Activated T-helper 1 cell treated with anti-CD3 and anti-CD28 coated beads, Interleukin-12 subunit alpha, Interleukin-12 subunit beta, Interleukin-2, Interleukin-4 antibody, amounts not matched to agents 30 ng/mL and 10 ng/mL and 1 ng/mL, durations not matched to agents 14 hours and 24 hours and 36 hours (primary cell): ENCODE measurements around the gene PTPRC. TPM values are rescaled to one million over a fixed set of nuclear protein-coding genes. Genes with fewer than 3 reads are reported as not detected.

ENCODE experiments used
- DNase-seq: peaks from one replicate; pipeline ENCODE4 v3.0.0; 2021; ENCODE audit warnings: low spot score
- H3K27ac Mint-ChIP-seq: one replicate; pipeline ENCODE4 v1.8.0; 2021; ENCODE audit warnings: mild to moderate bottlenecking, mixed read lengths
- H3K27me3 Mint-ChIP-seq: one replicate; pipeline ENCODE4 v1.8.0; 2022; ENCODE audit warnings: mild to moderate bottlenecking, moderate library complexity, mixed read lengths; ENCODE audit not compliant: insufficient read depth
- H3K36me3 Mint-ChIP-seq: one replicate; pipeline ENCODE4 v1.8.0; 2021; ENCODE audit warnings: low read depth, mixed read lengths
- H3K4me1 Mint-ChIP-seq: one replicate; pipeline ENCODE4 v1.8.0; 2021; ENCODE audit warnings: low read depth, mixed read lengths
- H3K4me3 Mint-ChIP-seq: one replicate; pipeline ENCODE4 v1.8.0; 2021; ENCODE audit warnings: mild to moderate bottlenecking, moderate library complexity, mixed read lengths
- H3K9me3 Mint-ChIP-seq: one replicate; pipeline ENCODE4 v1.8.0; 2021; ENCODE audit warnings: mixed read lengths
- intact Hi-C: fragments of 100-400 bp; cut with micrococcal nuclease; formaldehyde crosslinking; loops from one replicate; pipeline ENCODE4 v1.15.1; 2024
- total RNA-seq: library from RNA; stranded (reverse); gene quantifications from 2 replicates; pipeline ENCODE4 v1.2.3, GENCODE V29; 2022

Gene PTPRC
- total RNA-seq, 1 donor from 2014 or later = 512 TPM

GRCh38 chr1:198637916-198638437, 863 bp upstream of the PTPRC start:
- peak overlapping the region; percentile 95 for H3K27ac Mint-ChIP-seq

GRCh38 chr1:198638441-198638840, 399 bp upstream of the PTPRC start:
- no peaks in the 10 kb centered on the region for H3K27me3 Mint-ChIP-seq
- intact Hi-C loops = loop anchor here (1.0 to 5.0 kb wide), 5 partner anchors 17 to 481 kb away; partner anchors contain the start of gene NEK7
- H3K4me1 Mint-ChIP-seq = peaks cover 54% of the 10 kb centered on the region

More at GRCh38 chr1:198637916-198638437, 863 bp upstream of the PTPRC start:
- intact Hi-C loops = loop anchor here (1.0 to 5.0 kb wide), 5 partner anchors 17 to 481 kb away; partner anchors contain the start of gene NEK7
- peaks cover 34% of the 10 kb centered on the region for H3K36me3 Mint-ChIP-seq
- peaks cover 54% of the 10 kb centered on the region for H3K4me1 Mint-ChIP-seq
- peak overlapping the region; percentile 92 for H3K4me3 Mint-ChIP-seq
- DNase-seq = no peak
- H3K27me3 Mint-ChIP-seq = no peaks in the 10 kb centered on the region
- peaks cover 11% of the 10 kb centered on the region for H3K9me3 Mint-ChIP-seq

DNA sequence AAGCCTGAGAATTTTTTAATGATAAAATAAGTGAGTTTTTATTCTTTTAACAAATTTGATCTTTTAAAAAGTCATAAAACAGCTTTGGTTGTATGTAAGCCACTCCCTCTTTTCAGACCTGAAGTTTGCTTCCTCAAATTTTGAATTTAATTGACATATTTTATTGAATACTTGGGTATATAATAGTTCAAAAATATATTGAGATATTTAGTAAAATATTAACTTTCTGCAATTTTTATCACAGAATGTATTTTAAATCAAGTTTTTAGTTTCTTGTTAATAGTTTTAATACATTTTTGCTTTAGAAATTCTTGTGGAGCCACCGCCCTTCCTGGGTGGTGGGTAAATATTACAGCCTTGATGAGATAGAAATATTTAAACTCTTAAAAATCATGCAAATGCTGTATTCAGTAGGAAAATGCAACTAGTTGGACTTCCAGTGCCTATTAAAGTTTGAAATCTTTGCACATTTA, 867 bp downstream of the PTPRC start:
- DNase-seq = no peak
- H3K36me3 Mint-ChIP-seq = peaks cover 33% of the 10 kb centered on the region
- H3K9me3 Mint-ChIP-seq = no peaks in the 10 kb centered on the region
- intact Hi-C loops = loop anchor here (1.0 to 10.0 kb wide), 5 partner anchors 95 to 535 kb away; partner anchors contain the start of gene NEK7
- peak overlapping the region; percentile 96 for H3K27ac Mint-ChIP-seq
- peaks cover 54% of the 10 kb centered on the region for H3K4me1 Mint-ChIP-seq
- peak overlapping the region; percentile 92 for H3K4me3 Mint-ChIP-seq
- H3K27me3 Mint-ChIP-seq = no peaks in the 10 kb centered on the region

More at GRCh38 chr1:198638441-198638840, 399 bp upstream of the PTPRC start:
- peaks cover 34% of the 10 kb centered on the region for H3K36me3 Mint-ChIP-seq
- peak overlapping the region; percentile 95 for H3K27ac Mint-ChIP-seq
- no peak for DNase-seq
- H3K4me3 Mint-ChIP-seq = peak overlapping the region; percentile 92
- H3K9me3 Mint-ChIP-seq = peaks cover 6% of the 10 kb centered on the region

DNA sequence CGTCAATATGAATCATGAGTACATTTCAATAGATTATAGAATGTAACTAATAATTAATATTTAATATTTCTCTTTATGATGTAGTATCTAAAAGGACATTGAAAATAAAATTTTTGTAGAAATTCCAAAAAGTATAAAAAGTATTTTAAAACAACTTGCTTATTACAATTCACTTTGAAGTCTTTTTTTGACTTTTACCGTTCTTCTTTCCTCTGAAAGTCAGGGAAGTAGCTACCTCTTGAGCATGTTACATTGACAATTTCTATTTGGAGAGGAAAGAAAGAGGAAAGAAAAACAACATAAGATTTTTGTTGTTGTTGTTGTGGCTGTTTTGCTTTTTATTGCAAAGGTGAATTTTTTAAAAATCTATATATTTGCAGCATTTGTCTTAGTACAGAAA, 1.3 kb downstream of the PTPRC start:
- Mint-ChIP-seq H3K27me3 (no peaks in the 10 kb centered on the region), H3K27ac (peak overlapping the region; percentile 96), H3K36me3 (peaks cover 36% of the 10 kb centered on the region), H3K4me1 (peaks cover 56% of the 10 kb centered on the region), H3K4me3 (peak overlapping the region; percentile 92), H3K9me3 (no peaks in the 10 kb centered on the region)
- intact Hi-C loops = loop anchor here (10.0 kb wide), 2 partner anchors 95 to 535 kb away; no protein-coding TSS in a partner anchor
- DNase-seq = no peak

- Mint-ChIP-seq H3K27ac (peak overlapping the region; percentile 94), H3K4me3 (peak overlapping the region; percentile 92), H3K36me3 (peaks cover 36% of the 10 kb centered on the region), H3K9me3 (no peaks in the 10 kb centered on the region), H3K4me1 (peaks cover 52% of the 10 kb centered on the region), H3K27me3 (no peaks in the 10 kb centered on the region)
- DNase-seq = no peak
- intact Hi-C loops = loop anchor here (1.0 to 10.0 kb wide), 6 partner anchors 8 to 533 kb away; no protein-coding TSS in a partner anchor
Measured at GRCh38 chr1:198641501-198641900, 2.7 kb downstream of the PTPRC start.

DNA sequence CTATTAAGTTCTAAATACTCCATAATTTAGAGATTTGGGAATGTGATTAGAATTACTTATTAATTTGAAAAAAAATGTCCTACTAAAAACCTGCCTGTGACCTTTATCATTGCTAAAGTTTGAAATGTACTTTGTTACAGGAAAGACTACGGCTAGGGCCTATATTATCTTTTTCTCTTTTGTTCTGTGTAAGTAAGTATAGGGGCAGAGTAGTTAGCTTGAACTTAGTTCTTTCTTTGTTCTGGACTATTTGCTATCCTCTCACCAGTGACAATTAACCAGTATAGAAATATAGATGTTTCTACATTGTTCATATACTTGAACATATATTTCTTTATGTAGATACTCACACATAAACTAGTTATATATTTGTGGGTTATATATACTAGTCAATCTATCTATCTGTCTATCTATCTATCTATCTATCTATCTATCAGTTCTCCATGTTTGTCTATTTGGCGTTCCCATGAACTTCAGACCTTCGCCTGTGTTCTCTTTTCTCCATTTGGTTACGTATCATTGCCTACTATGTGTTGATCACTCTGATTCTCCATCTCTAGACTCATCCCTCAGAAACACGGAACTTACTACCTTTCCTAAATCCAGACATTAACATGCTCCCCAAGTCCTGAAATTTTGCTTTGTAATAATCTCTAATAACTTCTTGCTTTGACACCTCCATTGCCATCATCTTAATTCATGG, 3.3 kb downstream of the PTPRC start:
- no peak for DNase-seq
- Mint-ChIP-seq H3K4me3 (peak overlapping the region; percentile 92), H3K9me3 (no peaks in the 10 kb centered on the region), H3K36me3 (peaks cover 42% of the 10 kb centered on the region), H3K27ac (peak overlapping the region; percentile 94), H3K27me3 (no peaks in the 10 kb centered on the region), H3K4me1 (peaks cover 52% of the 10 kb centered on the region)
- intact Hi-C loops = loop anchor here (1.0 to 10.0 kb wide), 6 partner anchors 7 to 533 kb away; no protein-coding TSS in a partner anchor

DNA sequence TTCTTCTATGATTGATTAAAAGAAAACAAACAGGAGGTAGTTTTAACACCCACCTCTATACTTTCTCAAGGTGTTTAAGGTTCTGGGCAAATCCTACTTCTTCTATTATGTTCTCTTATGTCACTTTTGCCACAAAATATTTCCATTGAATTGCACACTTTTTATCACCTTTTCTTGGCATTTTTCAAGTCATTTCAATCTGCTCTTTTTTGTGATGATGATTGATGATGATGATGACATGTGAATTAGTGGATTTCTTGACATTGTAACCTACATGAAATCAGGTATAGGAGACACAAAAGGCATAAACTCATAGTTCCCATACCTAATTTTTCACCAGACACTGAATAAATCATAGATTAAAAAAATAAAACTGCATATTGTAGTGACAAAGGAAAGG, 4.1 kb downstream of the PTPRC start:
- Mint-ChIP-seq H3K27me3 (no peaks in the 10 kb centered on the region), H3K4me3 (peak overlapping the region; percentile 92), H3K4me1 (peaks cover 50% of the 10 kb centered on the region), H3K36me3 (peaks cover 44% of the 10 kb centered on the region), H3K9me3 (no peaks in the 10 kb centered on the region), H3K27ac (peak overlapping the region; percentile 94)
- intact Hi-C loops = loop anchor here (1.0 to 10.0 kb wide), 3 partner anchors 13 to 532 kb away; no protein-coding TSS in a partner anchor
- DNase-seq = no peak

DNA sequence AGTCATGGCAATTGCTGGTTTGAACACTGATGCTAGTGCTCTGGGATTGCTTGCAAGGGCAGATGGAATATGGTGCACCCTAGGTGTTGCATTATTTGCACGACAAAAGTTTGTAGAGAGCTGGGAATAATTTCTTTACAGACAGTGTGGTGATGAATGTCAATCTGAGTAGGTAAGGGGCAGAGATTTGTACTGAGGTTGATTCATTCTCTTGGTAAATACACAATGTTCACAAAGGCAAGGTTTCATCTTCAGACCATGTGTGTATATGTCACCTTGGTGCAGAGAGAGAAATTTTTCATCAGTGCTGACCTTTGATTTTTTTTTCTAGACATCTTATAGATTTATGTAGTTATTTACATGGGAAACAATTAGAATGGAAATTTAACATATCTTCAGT, 5.0 kb downstream of the PTPRC start:
- Mint-ChIP-seq H3K9me3 (no peaks in the 10 kb centered on the region), H3K4me3 (peak overlapping the region; percentile 92), H3K27me3 (no peaks in the 10 kb centered on the region), H3K4me1 (peaks cover 59% of the 10 kb centered on the region), H3K36me3 (peaks cover 51% of the 10 kb centered on the region), H3K27ac (peak overlapping the region; percentile 94)
- intact Hi-C loops = loop anchor here (1.0 to 10.0 kb wide), 3 partner anchors 12 to 531 kb away; no protein-coding TSS in a partner anchor
- DNase-seq = no peak

GRCh38 chr1:198647055-198647454, 8.2 kb downstream of the PTPRC start:
- Mint-ChIP-seq H3K27me3 (no peaks in the 10 kb centered on the region), H3K36me3 (peaks cover 68% of the 10 kb centered on the region), H3K4me3 (peak overlapping the region; percentile 76), H3K27ac (peak overlapping the region; percentile 84), H3K4me1 (peaks cover 91% of the 10 kb centered on the region), H3K9me3 (no peaks in the 10 kb centered on the region)
- intact Hi-C loops = loop anchor here (10.0 kb wide), 2 partner anchors 88 to 528 kb away; no protein-coding TSS in a partner anchor
- no peak for DNase-seq

DNA sequence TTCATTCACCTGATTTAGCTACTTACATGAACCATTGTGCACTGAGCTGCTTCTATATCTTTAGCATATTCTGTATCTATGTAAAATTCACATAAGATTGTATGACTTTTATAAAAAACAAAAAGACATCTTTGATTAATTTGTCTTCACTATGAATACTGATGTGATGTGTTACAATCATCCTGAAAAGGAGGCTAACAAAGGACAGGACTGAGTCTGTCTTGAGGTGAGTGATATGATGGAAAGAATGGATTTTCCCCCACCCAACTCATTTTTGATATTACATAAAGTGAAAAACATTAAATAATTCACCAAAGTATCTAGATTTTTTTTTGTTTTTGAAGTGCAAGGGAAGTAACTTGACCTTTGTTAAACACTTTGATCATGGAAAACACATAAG, 9.8 kb downstream of the PTPRC start:
- no peak for DNase-seq
- Mint-ChIP-seq H3K27ac (peak overlapping the region; percentile 90), H3K36me3 (peaks cover 58% of the 10 kb centered on the region), H3K9me3 (no peaks in the 10 kb centered on the region), H3K27me3 (no peaks in the 10 kb centered on the region), H3K4me3 (peak overlapping the region; percentile 77), H3K4me1 (peaks cover 87% of the 10 kb centered on the region)
- intact Hi-C loops = loop anchor here (2.0 to 10.0 kb wide), 4 partner anchors 34 to 526 kb away; no protein-coding TSS in a partner anchor

DNA sequence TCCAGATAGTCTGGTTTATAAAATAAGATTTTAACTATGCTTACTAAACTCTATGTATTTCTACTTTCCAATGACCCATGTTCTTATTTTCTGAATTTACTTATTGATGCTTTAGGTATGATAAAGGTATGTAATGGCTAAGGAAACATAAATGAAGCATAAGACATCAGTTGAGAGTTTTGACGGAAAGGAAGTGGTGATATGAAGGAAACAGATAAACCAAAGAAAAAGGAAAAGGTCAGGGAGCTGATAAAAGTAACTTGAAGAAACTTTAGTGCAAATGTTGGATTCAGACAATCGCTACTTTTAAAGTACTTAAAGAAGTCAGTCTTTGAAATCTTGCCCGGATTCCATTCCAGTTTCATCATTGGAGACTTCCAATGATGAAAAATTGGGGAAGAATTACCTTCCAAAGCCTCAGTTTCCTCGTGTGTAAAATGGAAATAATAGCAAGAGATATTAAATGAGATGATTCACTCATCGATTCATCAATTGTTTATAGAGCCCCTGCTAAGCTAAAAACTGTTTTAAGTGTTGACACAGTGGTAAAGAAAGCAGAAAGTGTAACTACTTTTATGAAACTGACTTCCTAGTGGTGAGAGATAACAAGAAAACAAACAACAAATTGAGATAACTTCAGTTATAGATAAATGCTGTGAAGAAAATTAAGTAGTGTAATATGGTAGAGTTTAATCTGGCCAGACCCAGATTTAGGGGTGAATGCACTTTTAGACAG, 10.6 kb downstream of the PTPRC start:
- peak overlapping the region; percentile 77 for H3K4me3 Mint-ChIP-seq
- peaks cover 59% of the 10 kb centered on the region for H3K36me3 Mint-ChIP-seq
- H3K27me3 Mint-ChIP-seq = no peaks in the 10 kb centered on the region
- intact Hi-C loops = loop anchor here (1.0 to 10.0 kb wide), 6 partner anchors 8 to 525 kb away; no protein-coding TSS in a partner anchor
- H3K4me1 Mint-ChIP-seq = peaks cover 79% of the 10 kb centered on the region
- no peak for DNase-seq
- H3K9me3 Mint-ChIP-seq = no peaks in the 10 kb centered on the region
- peak overlapping the region; percentile 90 for H3K27ac Mint-ChIP-seq

- peaks cover 74% of the 10 kb centered on the region for H3K4me1 Mint-ChIP-seq
- no peak for DNase-seq
- no peaks in the 10 kb centered on the region for H3K9me3 Mint-ChIP-seq
- H3K36me3 Mint-ChIP-seq = peaks cover 55% of the 10 kb centered on the region
- H3K27me3 Mint-ChIP-seq = no peaks in the 10 kb centered on the region
- intact Hi-C loops = loop anchor here (1.0 to 10.0 kb wide), 6 partner anchors 7 to 525 kb away; no protein-coding TSS in a partner anchor
- peak overlapping the region; percentile 77 for H3K4me3 Mint-ChIP-seq
- H3K27ac Mint-ChIP-seq = peak overlapping the region; percentile 90
Measured at GRCh38 chr1:198649968-198650338, 11.1 kb downstream of the PTPRC start.
